K562 (cell line): ENCODE data around the gene BMP8B. TPM values are rescaled to one million over a fixed set of nuclear protein-coding genes. Genes with fewer than 3 reads are reported as not detected.

Source experiments
- BCLAF1 ChIP-seq, 2 experiments: fragments of 450-650 bp in 1 of 2; IDR thresholded peaks; 2 replicates each; pipeline ENCODE4 v1.6.1; 2011 to 2017; ENCODE audit warnings: low read depth in 2 of 2, antibody characterized with exemption in 1 of 2, borderline replicate concordance in 1 of 2, low read length in 1 of 2, mild to moderate bottlenecking in 1 of 2, mixed read lengths in 1 of 2; ENCODE audit not compliant: control insufficient read depth in 1 of 2
- BRF1 ChIP-seq: IDR thresholded peaks from 3 replicates; pipeline ENCODE4 v1.6.1; 2011; ENCODE audit warnings: borderline replicate concordance, mild to moderate bottlenecking; ENCODE audit not compliant: insufficient read length; ENCODE audit errors: extremely low read depth
- CBX8 ChIP-seq: fragments of 200-600 bp; sonication (generic); IDR thresholded peaks from 2 replicates; pipeline ENCODE4 v1.6.1; 2012; ENCODE audit warnings: borderline replicate concordance, mixed run types, low read depth, mild to moderate bottlenecking, moderate library complexity, mixed read lengths, low read length, control low read depth, inconsistent platforms; ENCODE audit not compliant: poor library complexity, severe bottlenecking; ENCODE audit errors: extremely low read depth
- CTCF ChIP-seq, 3 experiments: IDR thresholded peaks in 2 of 3; conservative IDR thresholded peaks in 1 of 3; 2 replicates each; pipeline ENCODE4 v1.5.1; 2011 to 2012; ENCODE audit warnings: low read length in 3 of 3, mild to moderate bottlenecking in 3 of 3, control low read depth in 2 of 3, improper control_type of control experiment in 1 of 3, inconsistent platforms in 1 of 3, low read depth in 1 of 3, mixed read lengths in 1 of 3, moderate library complexity in 1 of 3; ENCODE audit not compliant: insufficient read depth in 2 of 3
- GABPB1 ChIP-seq: sonication (generic); formaldehyde crosslinking; IDR thresholded peaks from 2 replicates; pipeline ENCODE4 v1.8.0; 2022; ENCODE audit warnings: mild to moderate bottlenecking, missing genetic modification reagents
- HOMEZ ChIP-seq: fragments of 250-450 bp; sonication (Bioruptor Pico); IDR thresholded peaks from 2 replicates; pipeline ENCODE4 v1.4.0; 2020; ENCODE audit warnings: mild to moderate bottlenecking, moderate library complexity
- IRF2 ChIP-seq: sonication (generic); formaldehyde crosslinking; IDR thresholded peaks from 2 replicates; pipeline ENCODE4 v1.8.1; 2022; ENCODE audit warnings: mild to moderate bottlenecking, missing genetic modification reagents
- MXI1 ChIP-seq: IDR thresholded peaks from 2 replicates; pipeline ENCODE4 v1.6.1; 2011; ENCODE audit warnings: low read depth, mild to moderate bottlenecking, improper control_type of control experiment, low read length
- NELFE ChIP-seq: IDR thresholded peaks from 2 replicates; pipeline ENCODE4 v1.6.1; 2011; ENCODE audit warnings: mild to moderate bottlenecking; ENCODE audit not compliant: insufficient read depth, insufficient read length
- OTX1 ChIP-seq: fragments of 450-650 bp; formaldehyde crosslinking; IDR thresholded peaks from 2 replicates; pipeline ENCODE4 v1.4.0; 2022; ENCODE audit warnings: mild to moderate bottlenecking
- PHTF2 ChIP-seq: fragments of 250-450 bp; sonication (Bioruptor Pico); IDR thresholded peaks from 2 replicates; pipeline ENCODE4 v1.5.0; 2021; ENCODE audit warnings: mild to moderate bottlenecking
- PURB ChIP-seq: sonication (generic); formaldehyde crosslinking; IDR thresholded peaks from 2 replicates; pipeline ENCODE4 v1.9.0; 2021; ENCODE audit warnings: low read depth, mild to moderate bottlenecking, missing genetic modification reagents
- SMAD3 ChIP-seq: fragments of 450-650 bp; formaldehyde crosslinking; conservative IDR thresholded peaks from 2 replicates; pipeline ENCODE4 v1.4.0; 2020; ENCODE audit warnings: mild to moderate bottlenecking
- SRF ChIP-seq, 2 experiments: fragments of 250-450, 450-650 bp in 1 of 2; sonication (Bioruptor Pico) in 1 of 2; sonication (generic) in 1 of 2; formaldehyde crosslinking; IDR thresholded peaks; 2 replicates each; pipeline versions ENCODE4 v1.5.0 to v1.5.1; 2020 to 2022; ENCODE audit warnings: mild to moderate bottlenecking in 1 of 2, missing genetic modification reagents in 1 of 2
- THRA ChIP-seq: fragments of 450-650 bp; IDR thresholded peaks from 2 replicates; pipeline ENCODE4 v1.6.1; 2017; ENCODE audit warnings: mild to moderate bottlenecking, moderate library complexity
- YY1 ChIP-seq, 3 experiments: IDR thresholded peaks; 2 replicates each; pipeline ENCODE4 v1.6.1; 2011; ENCODE audit warnings: low read length in 2 of 3, mild to moderate bottlenecking in 2 of 3, moderate library complexity in 2 of 3, borderline replicate concordance in 1 of 3, control low read depth in 1 of 3, low read depth in 1 of 3; ENCODE audit not compliant: insufficient read depth in 3 of 3, insufficient replicate concordance in 2 of 3, control insufficient read depth in 1 of 3, insufficient read length in 1 of 3; ENCODE audit errors: extremely low read depth in 1 of 3
- ZNF354B ChIP-seq: fragments of 250-450 bp; sonication (Bioruptor Pico); IDR thresholded peaks from 2 replicates; pipeline ENCODE4 v1.4.0; 2020
- ZNF696 ChIP-seq: fragments of 250-450 bp; sonication (Bioruptor Pico); conservative IDR thresholded peaks from 2 replicates; pipeline ENCODE4 v1.4.0; 2020; ENCODE audit warnings: mild to moderate bottlenecking, moderate library complexity
- polyA plus RNA-seq, 8 experiments: library from polyadenylated mRNA; depleted of rRNA in 4 of 8; stranded (reverse) in 5 of 8; unstranded in 3 of 8; fragments of >200 nt; fragmentation: Nextera tagmentation in 2 of 8; fragmentation: Illumina TruSeq in 1 of 8; extraction: Ambion mirVana in 2 of 8; extraction: Trizol in 1 of 8; gene quantifications; 2 replicates each; pipeline versions ENCODE4 v1.2.1 to v1.2.3, GENCODE V29; 2011 to 2014; ENCODE audit warnings: inconsistent platforms in 1 of 8, missing spikeins in 1 of 8
- total RNA-seq, 7 experiments: library from RNA; depleted of rRNA in 6 of 7; stranded (reverse); fragments of >200 nt in 6 of 7; fragmentation: Illumina TruSeq in 2 of 7; extraction: Trizol in 2 of 7; gene quantifications; 2 replicates each; pipeline versions ENCODE4 v1.2.1 to v1.2.3, GENCODE V29; 2011 to 2021; ENCODE audit warnings: low replicate concordance in 1 of 7
- TF ChIP-seq, protein P1 (sequence below): fragments of 250-450 bp; sonication (Bioruptor Pico); IDR thresholded peaks from 2 replicates; pipeline ENCODE4 v1.9.0; 2021; ENCODE audit warnings: mild to moderate bottlenecking

BMP8B gene
- total and polyA plus RNA-seq, 9 of the 15 experiments (the other 6 are each of a cell fraction or from before 2014, with no cell fraction given): 0.03 to 0.33 (median 0.14) TPM

DNA sequence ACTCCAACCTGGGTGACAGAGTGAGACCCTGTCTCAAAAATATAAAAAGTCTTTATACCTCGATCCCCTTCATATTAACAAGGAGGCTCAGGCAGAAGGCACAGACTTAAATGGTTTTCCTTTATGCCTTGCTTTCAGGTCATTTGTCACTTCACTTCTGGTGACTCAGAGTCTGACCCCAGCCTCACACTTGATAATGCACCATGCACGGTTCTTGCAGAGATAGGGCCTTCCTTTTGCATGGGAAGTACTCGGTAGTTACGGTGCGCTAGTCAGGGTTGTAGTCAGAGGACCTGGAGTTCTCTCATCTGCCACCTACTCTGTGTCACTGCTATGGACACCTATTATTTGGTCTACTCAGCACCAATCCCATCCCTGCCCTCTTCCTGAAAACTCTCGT, 43.6 kb upstream of the BMP8B start (continued):
- TF ChIP-seq BRF1: no peak
- no peak for TF ChIP-seq CTCF (IDR thresholded peaks at IDR 0.05 in 2 of 3, conservative IDR thresholded peaks at IDR 0.05 in 1 of 3; ENCODE audit: insufficient read depth in 2 of 3, low read depth in 1 of 3, low read length in 3 of 3)
- no peak for TF ChIP-seq SMAD3 (CRISPR knock-in tag)
- no peak for TF ChIP-seq MXI1
- TF ChIP-seq THRA: no peak
- TF ChIP-seq OTX1 (CRISPR knock-in tag): no peak
- TF ChIP-seq, protein P1, sequence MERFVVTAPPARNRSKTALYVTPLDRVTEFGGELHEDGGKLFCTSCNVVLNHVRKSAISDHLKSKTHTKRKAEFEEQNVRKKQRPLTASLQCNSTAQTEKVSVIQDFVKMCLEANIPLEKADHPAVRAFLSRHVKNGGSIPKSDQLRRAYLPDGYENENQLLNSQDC: no peak
- TF ChIP-seq GABPB1 (CRISPR knock-in tag): no peak
- no peak for TF ChIP-seq ZNF696 (CRISPR knock-in tag)
- TF ChIP-seq IRF2 (CRISPR knock-in tag): no peak
- TF ChIP-seq CBX8: no peak
- no peak for TF ChIP-seq BCLAF1 (IDR thresholded peaks at IDR 0.05; ENCODE audit: borderline replicate concordance in 1 of 2, control insufficient read depth in 1 of 2, low read depth in 2 of 2, low read length in 1 of 2)
- TF ChIP-seq SRF (CRISPR knock-in tag; IDR thresholded peaks at IDR 0.05): no peak
- no peak for TF ChIP-seq ZNF354B (CRISPR knock-in tag)
- TF ChIP-seq HOMEZ: no peak
- TF ChIP-seq PURB (CRISPR knock-in tag): no peak
- TF ChIP-seq YY1 (IDR thresholded peaks at IDR 0.05; ENCODE audit: borderline replicate concordance in 1 of 3, control insufficient read depth in 1 of 3, extremely low read depth in 1 of 3, insufficient read depth in 3 of 3, insufficient read length in 1 of 3, insufficient replicate concordance in 2 of 3, low read depth in 1 of 3, low read length in 2 of 3): no peak
- TF ChIP-seq PHTF2 (CRISPR knock-in tag): no peak
- no peak for TF ChIP-seq NELFE
